ENCODE data around the gene HECW1. TPM values are rescaled to one million over a fixed set of nuclear protein-coding genes. Genes with fewer than 3 reads are reported as not detected.
A peak's percentile ranks its signal among the peaks of the same experiment; 100 is the strongest.

Gene HECW1
- total and polyA plus RNA-seq, 2 of the 13 experiments (the other 11 are each of a cell fraction or from before 2014, with no cell fraction given): not detected

GRCh38 chr7:43557831-43558495 lies 445.5 kb downstream of the HECW1 start:
- in situ Hi-C loops (cut with HindIII; ENCODE audit: extremely low pct_ligation_motif_present, low pct_unique_long_range_greater_than_20kb) (no loop called here), intact Hi-C loops (cut with micrococcal nuclease; ENCODE audit: unreplicated experiment) (no loop called here)
- Histone ChIP-seq H3K9me3 (ENCODE audit: low read length) (no peaks in the 10 kb centered on the region), H3K4me2 (ENCODE audit: low read depth, low read length) (no peak overlapping the region), H3K79me2 (ENCODE audit: insufficient read depth, low read length) (no peaks in the 10 kb centered on the region), H3K9ac (ENCODE audit: insufficient read depth, low read depth, low read length) (no peak overlapping the region), H4K20me1 (ENCODE audit: insufficient read depth, low read length) (no peaks in the 10 kb centered on the region), H3K4me1 (ENCODE audit: insufficient read depth, low read length) (peaks cover 11% of the 10 kb centered on the region; the same call in 1 of the 2 replicates), H3K36me3 (replicated peaks in 1 of 2; ENCODE audit: control insufficient read depth in 1 of 2, insufficient read depth in 2 of 2, low read length in 2 of 2) (no peaks in the 10 kb centered on the region), H3K4me3 (replicated peaks in 1 of 3; ENCODE audit: insufficient read depth in 1 of 3, low read depth in 2 of 3, low read length in 3 of 3) (no peak overlapping the region), H3K27me3 (ENCODE audit: control insufficient read depth in 1 of 2, insufficient read depth in 2 of 2, low read length in 2 of 2) (peaks cover 0 to 15% of the 10 kb centered on the region in 2 experiments; a peak in 3 of 5 replicates), H3K27ac (ENCODE audit: extremely low read length, insufficient read depth, low read length) (no peak overlapping the region), H2AFZ (ENCODE audit: low read length) (no peak overlapping the region)
- POLR2A ChIA-PET: no interaction called here
- CTCF ChIA-PET (ENCODE audit: low intra/inter-chr PET ratio, low total read pairs): no interaction called here
- 14% methylated on average over 7 of the region's 7 CpGs for WGBS (ENCODE audit: low lambda C conversion rate)
- no peak for ATAC-seq
- no peak for FAIRE-seq
- BruUV-seq (replicated peaks): no TSS peak
- no peak for DNase-seq (ENCODE audit: low spot score)
- TF ChIP-seq CREB1 (IDR thresholded peaks at IDR 0.05) (peak; percentile 73; the same call in 1 of the 2 replicates), CREB1 (CRISPR knock-in tag; IDR thresholded peaks at IDR 0.05) (no peak), TOE1 (CRISPR knock-in tag; IDR thresholded peaks at IDR 0.05) (no peak)

- Histone ChIP-seq H2AFZ (ENCODE audit: low read length) (no peak overlapping the region), H3K4me3 (replicated peaks in 1 of 3; ENCODE audit: insufficient read depth in 1 of 3, low read depth in 2 of 3, low read length in 3 of 3) (no peak overlapping the region), H3K9me3 (ENCODE audit: low read length) (no peaks in the 10 kb centered on the region), H3K4me1 (ENCODE audit: insufficient read depth, low read length) (peaks cover 11% of the 10 kb centered on the region; the same call in 1 of the 2 replicates), H3K9ac (ENCODE audit: insufficient read depth, low read depth, low read length) (no peak overlapping the region), H3K36me3 (replicated peaks in 1 of 2; ENCODE audit: control insufficient read depth in 1 of 2, insufficient read depth in 2 of 2, low read length in 2 of 2) (no peaks in the 10 kb centered on the region), H3K27ac (ENCODE audit: extremely low read length, insufficient read depth, low read length) (no peak overlapping the region), H3K79me2 (ENCODE audit: insufficient read depth, low read length) (no peaks in the 10 kb centered on the region), H3K27me3 (ENCODE audit: control insufficient read depth in 1 of 2, insufficient read depth in 2 of 2, low read length in 2 of 2) (peaks cover 0 to 15% of the 10 kb centered on the region in 2 experiments; a peak in 3 of 5 replicates), H3K4me2 (ENCODE audit: low read depth, low read length) (no peak overlapping the region), H4K20me1 (ENCODE audit: insufficient read depth, low read length) (no peaks in the 10 kb centered on the region)
- DNase-seq (ENCODE audit: low spot score) (no peak), ATAC-seq (no peak), FAIRE-seq (no peak)
- TF ChIP-seq ZFP82 (CRISPR knock-in tag; IDR thresholded peaks at IDR 0.05; ENCODE audit: borderline replicate concordance) (no peak), RFX3 (CRISPR knock-in tag; IDR thresholded peaks at IDR 0.05) (no peak), MIER2 (CRISPR knock-in tag; IDR thresholded peaks at IDR 0.05) (no peak), EP300 (IDR thresholded peaks at IDR 0.05; ENCODE audit: low read depth in 2 of 2, low read length in 2 of 2) (no peak), EP300 (CRISPR knock-in tag; IDR thresholded peaks at IDR 0.05; ENCODE audit: borderline replicate concordance) (no peak)
- in situ Hi-C loops (cut with HindIII; ENCODE audit: extremely low pct_ligation_motif_present, low pct_unique_long_range_greater_than_20kb): no loop called here
- whole genome bisulfite sequencing (ENCODE audit: low lambda C conversion rate): 44% methylated on average over 14 of the region's 14 CpGs
- BruUV-seq (replicated peaks): no TSS peak
- intact Hi-C loops (cut with micrococcal nuclease; ENCODE audit: unreplicated experiment): no loop called here
- CTCF ChIA-PET (ENCODE audit: low intra/inter-chr PET ratio, low total read pairs): no interaction called here
- POLR2A ChIA-PET: no interaction called here
These were observed 446.9 kb downstream of the HECW1 start for GRCh38 chr7:43559171-43559945.

Measured in HepG2 (cell line).